ENCODE measurements around the gene TRMT44. TPM values are rescaled to one million over a fixed set of nuclear protein-coding genes. Genes with fewer than 3 reads are reported as not detected.

TRMT44 gene
- total and polyA plus RNA-seq, 2 of the 13 experiments (the other 11 are each of a cell fraction or from before 2014, with no cell fraction given) = 5.8 to 8.6 TPM

- TF ChIP-seq KIAA2018 (CRISPR knock-in tag; IDR thresholded peaks at IDR 0.05; ENCODE audit: borderline replicate concordance) = no peak
- no peak for TF ChIP-seq YY1 (IDR thresholded peaks at IDR 0.05; ENCODE audit: insufficient read depth, insufficient replicate concordance, low read depth, low read length)
- TF ChIP-seq RFX5 (IDR thresholded peaks at IDR 0.05; ENCODE audit: low read depth, low read length) = no peak
- TF ChIP-seq MIXL1 (CRISPR knock-in tag; IDR thresholded peaks at IDR 0.05) = no peak
- no peak for TF ChIP-seq KAT7 (CRISPR knock-in tag; IDR thresholded peaks at IDR 0.05; ENCODE audit: borderline replicate concordance)
- TF ChIP-seq ZBTB1 (CRISPR knock-in tag; IDR thresholded peaks at IDR 0.05; ENCODE audit: borderline replicate concordance) = no peak
- TF ChIP-seq ARID2 (CRISPR knock-in tag; IDR thresholded peaks at IDR 0.05; ENCODE audit: borderline replicate concordance) = no peak
- no peak for TF ChIP-seq UBTF (CRISPR knock-in tag; IDR thresholded peaks at IDR 0.05)
Measured at GRCh38 chr4:8508740-8509139, 68.2 kb downstream of the TRMT44 start (continued).
